Measurements from ENCODE around the gene ARHGAP26. TPM values are rescaled to one million over a fixed set of nuclear protein-coding genes. Genes with fewer than 3 reads are reported as not detected.
A peak's percentile ranks its signal among the peaks of the same experiment; 100 is the strongest.

Gene ARHGAP26
- total RNA-seq, 1 donor from 2014 or later, result 12.7 TPM

GRCh38 chr5:143218517-143219170 is 448.5 kb downstream of the ARHGAP26 start:
- peaks cover 7% of the 10 kb centered on the region for H3K9me3 Mint-ChIP-seq
- DNase-seq, result no peak
- H3K27ac Mint-ChIP-seq, result no peak overlapping the region
- no peaks in the 10 kb centered on the region for H3K27me3 Mint-ChIP-seq
- H3K36me3 Mint-ChIP-seq (ENCODE audit: low read depth), result peaks cover 10% of the 10 kb centered on the region
- no peak overlapping the region for H3K4me3 Mint-ChIP-seq
- H3K4me1 Mint-ChIP-seq, result peaks cover 64% of the 10 kb centered on the region
- intact Hi-C loops (cut with micrococcal nuclease), result loop anchor here (5.0 to 10.0 kb wide), 2 partner anchors 44 to 606 kb away; no protein-coding TSS in a partner anchor

DNA sequence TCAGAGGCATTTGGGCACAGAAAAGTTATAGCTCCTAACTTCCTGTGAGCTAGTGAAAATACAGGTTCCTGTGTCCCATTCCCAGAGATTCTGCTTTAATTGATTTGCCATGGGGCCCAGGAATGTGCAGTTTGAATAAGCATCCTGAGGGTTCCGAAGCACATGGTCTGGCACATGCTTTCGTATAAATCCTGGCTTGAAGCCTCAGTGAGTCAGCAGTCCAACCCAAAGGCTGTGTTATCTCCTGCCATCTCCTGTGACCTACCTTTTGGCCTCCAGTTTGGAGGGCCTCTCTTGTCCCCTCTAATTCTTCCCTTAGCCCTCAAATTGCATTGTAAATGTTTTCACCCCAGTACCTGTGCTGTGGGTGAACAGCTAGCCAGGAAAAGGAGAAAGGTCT is 449.5 kb downstream of the ARHGAP26 start:
- H3K36me3 Mint-ChIP-seq (ENCODE audit: low read depth), result peaks cover 14% of the 10 kb centered on the region
- H3K27me3 Mint-ChIP-seq, result no peaks in the 10 kb centered on the region
- peak overlapping the region; percentile 95 for H3K27ac Mint-ChIP-seq
- DNase-seq, result no peak
- intact Hi-C loops (cut with micrococcal nuclease), result loop anchor here (5.0 to 10.0 kb wide), 3 partner anchors 43 to 605 kb away; no protein-coding TSS in a partner anchor
- peaks cover 7% of the 10 kb centered on the region for H3K9me3 Mint-ChIP-seq
- H3K4me1 Mint-ChIP-seq, result peaks cover 65% of the 10 kb centered on the region
- H3K4me3 Mint-ChIP-seq, result no peak overlapping the region

DNA sequence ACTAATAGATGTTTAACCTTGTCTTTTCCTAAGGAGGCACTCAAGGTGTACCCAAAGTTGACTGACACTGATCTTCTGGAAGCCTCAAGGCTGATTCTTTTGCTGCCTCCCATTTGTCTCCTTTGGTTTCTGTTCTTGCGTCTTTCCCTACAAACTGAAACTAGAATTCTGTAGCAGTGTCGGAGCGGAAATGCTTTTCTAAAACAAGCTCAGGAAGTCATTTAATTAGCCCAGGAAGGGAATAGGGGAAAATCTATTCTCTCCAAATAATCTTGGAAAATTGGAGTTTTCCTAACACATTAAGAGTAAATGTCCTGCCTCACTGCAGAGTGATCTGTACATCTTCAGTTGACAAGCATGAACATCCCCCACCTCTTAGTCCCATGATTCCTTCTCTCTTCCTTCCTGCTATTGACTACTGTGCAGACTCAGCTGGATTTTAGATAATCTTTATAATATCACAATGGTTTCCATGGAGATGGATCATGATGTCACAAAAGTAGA is 450.6 kb downstream of the ARHGAP26 start:
- peaks cover 16% of the 10 kb centered on the region for H3K36me3 Mint-ChIP-seq (ENCODE audit: low read depth)
- intact Hi-C loops (cut with micrococcal nuclease), result loop anchor here (5.0 kb wide), 1 partner anchor 132 kb away; no protein-coding TSS in a partner anchor
- H3K4me1 Mint-ChIP-seq, result peaks cover 63% of the 10 kb centered on the region
- H3K27me3 Mint-ChIP-seq, result no peaks in the 10 kb centered on the region
- no peak for DNase-seq
- peak overlapping the region; percentile 45 for H3K4me3 Mint-ChIP-seq
- peak overlapping the region; percentile 95 for H3K27ac Mint-ChIP-seq
- H3K9me3 Mint-ChIP-seq, result peaks cover 7% of the 10 kb centered on the region

DNA sequence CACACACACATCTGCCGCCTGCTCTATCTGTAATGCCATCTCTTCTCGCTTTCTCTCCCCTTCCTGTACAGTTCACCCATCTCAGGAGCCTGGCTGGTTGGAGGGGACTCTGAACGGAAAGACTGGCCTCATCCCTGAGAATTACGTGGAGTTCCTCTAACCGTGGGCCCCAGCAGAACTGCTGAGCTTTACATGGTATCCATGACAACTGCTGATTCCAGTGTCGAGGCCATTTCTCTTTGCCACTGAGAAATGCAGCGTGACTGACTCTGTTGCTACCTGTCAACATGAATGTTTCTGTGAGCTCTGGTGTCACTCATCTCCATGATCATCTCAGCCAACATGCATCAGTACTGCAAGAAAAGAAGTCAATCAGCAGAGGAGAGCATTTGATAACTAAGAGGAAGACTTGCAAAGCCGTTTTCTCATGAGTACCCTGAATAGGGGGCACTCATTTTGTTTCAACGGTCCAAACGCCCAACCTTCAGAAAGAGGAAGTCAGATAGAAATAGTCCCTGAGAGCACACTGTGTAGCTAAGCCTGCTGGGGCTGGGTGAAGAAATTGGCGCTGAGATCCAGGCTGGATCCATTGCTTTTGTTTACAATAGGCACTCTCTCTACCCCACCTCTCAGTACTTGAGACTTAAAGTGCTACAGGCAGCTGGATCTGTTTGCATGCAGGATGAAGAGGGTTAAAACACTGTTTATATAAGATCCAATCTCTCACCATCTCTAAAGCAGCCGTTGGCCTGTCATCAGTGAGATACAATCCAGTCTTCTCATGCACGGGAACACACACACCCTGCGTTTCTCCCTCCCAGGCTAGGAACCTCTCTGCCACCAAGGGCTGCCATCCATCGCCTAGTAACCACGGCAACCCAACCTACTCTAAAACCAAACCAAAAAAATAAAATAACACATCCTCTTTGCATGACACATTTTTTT is 452.4 kb downstream of the ARHGAP26 start:
- Mint-ChIP-seq H3K27ac (peak overlapping the region; percentile 95), H3K9me3 (peaks cover 7% of the 10 kb centered on the region), H3K27me3 (no peaks in the 10 kb centered on the region), H3K36me3 (ENCODE audit: low read depth) (peaks cover 16% of the 10 kb centered on the region), H3K4me3 (peak overlapping the region; percentile 71), H3K4me1 (peaks cover 56% of the 10 kb centered on the region)
- DNase-seq, result peak; percentile 87
- intact Hi-C loops (cut with micrococcal nuclease), result loop anchor here (1.0 to 5.0 kb wide), 6 partner anchors 8 to 214 kb away; no protein-coding TSS in a partner anchor

DNA sequence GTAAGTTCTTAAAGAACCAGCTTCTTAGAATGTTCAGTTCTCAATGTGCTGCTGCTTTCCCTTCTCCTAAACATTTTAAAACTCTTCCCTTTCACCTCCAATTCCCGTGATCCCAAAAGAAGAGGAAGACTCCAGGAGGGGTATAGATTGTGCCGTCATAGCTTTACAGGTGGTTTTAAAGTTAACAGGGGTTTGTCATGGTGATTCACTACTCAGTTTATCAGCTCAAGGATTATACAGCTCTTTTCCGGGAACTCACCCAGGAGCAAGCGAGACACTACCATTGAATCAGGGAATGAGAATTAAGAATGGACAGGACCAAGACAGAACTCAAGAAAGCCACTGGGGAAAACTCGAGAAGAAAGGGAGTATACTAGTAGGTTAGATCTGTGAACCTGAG is 454.5 kb downstream of the ARHGAP26 start:
- H3K36me3 Mint-ChIP-seq (ENCODE audit: low read depth), result peaks cover 13% of the 10 kb centered on the region
- peaks cover 7% of the 10 kb centered on the region for H3K9me3 Mint-ChIP-seq
- DNase-seq, result no peak
- peaks cover 56% of the 10 kb centered on the region for H3K4me1 Mint-ChIP-seq
- no peak overlapping the region for H3K4me3 Mint-ChIP-seq
- no peak overlapping the region for H3K27ac Mint-ChIP-seq
- H3K27me3 Mint-ChIP-seq, result no peaks in the 10 kb centered on the region
- intact Hi-C loops (cut with micrococcal nuclease), result loop anchor here (5.0 kb wide), 1 partner anchor 128 kb away; no protein-coding TSS in a partner anchor

GRCh38 chr5:143225511-143225910 is 455.3 kb downstream of the ARHGAP26 start:
- Mint-ChIP-seq H3K4me3 (no peak overlapping the region), H3K9me3 (peaks cover 6% of the 10 kb centered on the region), H3K4me1 (peaks cover 59% of the 10 kb centered on the region), H3K36me3 (ENCODE audit: low read depth) (peaks cover 13% of the 10 kb centered on the region), H3K27me3 (no peaks in the 10 kb centered on the region), H3K27ac (peak overlapping the region; percentile 12)
- intact Hi-C loops (cut with micrococcal nuclease), result no loop called here
- no peak for DNase-seq

- no peak for DNase-seq
- H3K4me1 Mint-ChIP-seq, result peaks cover 56% of the 10 kb centered on the region
- H3K9me3 Mint-ChIP-seq, result no peaks in the 10 kb centered on the region
- intact Hi-C loops (cut with micrococcal nuclease), result no loop called here
- H3K4me3 Mint-ChIP-seq, result no peak overlapping the region
- H3K36me3 Mint-ChIP-seq (ENCODE audit: low read depth), result peaks cover 16% of the 10 kb centered on the region
- H3K27ac Mint-ChIP-seq, result no peak overlapping the region
- no peaks in the 10 kb centered on the region for H3K27me3 Mint-ChIP-seq
Measured at GRCh38 chr5:143226361-143226760, 456.2 kb downstream of the ARHGAP26 start.

DNA sequence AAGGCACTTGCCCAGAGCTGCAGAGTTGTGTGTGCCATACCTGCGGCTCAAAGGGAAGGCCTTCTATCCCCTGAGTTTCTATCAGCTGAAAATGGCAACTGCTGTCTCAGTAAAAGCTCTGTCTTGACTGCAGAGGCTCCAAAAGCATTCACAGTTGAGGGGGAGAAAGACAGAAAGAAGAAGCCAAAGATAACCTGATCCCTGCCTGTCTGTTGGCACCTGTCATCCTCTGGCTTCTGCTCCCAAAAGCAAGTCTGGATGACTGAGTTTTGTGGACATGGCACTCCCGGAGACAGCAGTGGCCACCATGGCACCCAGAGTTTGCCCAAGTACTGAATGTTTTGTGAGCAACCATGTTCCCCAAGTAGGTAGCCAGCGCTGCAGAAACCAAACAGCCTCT is 456.7 kb downstream of the ARHGAP26 start:
- H3K27me3 Mint-ChIP-seq, result no peaks in the 10 kb centered on the region
- H3K4me1 Mint-ChIP-seq, result peaks cover 53% of the 10 kb centered on the region
- no peaks in the 10 kb centered on the region for H3K9me3 Mint-ChIP-seq
- H3K27ac Mint-ChIP-seq, result no peak overlapping the region
- no peak for DNase-seq
- peaks cover 16% of the 10 kb centered on the region for H3K36me3 Mint-ChIP-seq (ENCODE audit: low read depth)
- intact Hi-C loops (cut with micrococcal nuclease), result no loop called here
- no peak overlapping the region for H3K4me3 Mint-ChIP-seq

DNA sequence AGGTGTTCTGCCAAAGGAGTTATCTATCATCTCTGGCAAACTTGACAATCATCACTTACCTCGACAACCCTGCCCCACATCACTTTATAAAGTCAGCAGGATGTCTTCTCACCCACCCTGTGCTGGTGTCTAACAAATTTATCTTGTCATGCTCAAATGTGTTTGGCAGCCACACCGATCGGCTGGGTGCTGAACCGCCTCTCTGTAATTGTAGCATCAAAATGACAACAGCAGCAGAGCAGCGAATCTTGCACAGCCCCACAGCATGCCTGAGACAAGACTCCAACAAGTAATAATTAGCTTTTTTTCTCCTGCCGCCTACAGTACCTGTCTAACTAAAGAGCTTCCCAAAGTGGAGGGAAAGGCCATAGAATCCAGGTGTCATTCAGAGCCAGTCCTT is 457.1 kb downstream of the ARHGAP26 start:
- H3K27me3 Mint-ChIP-seq, result no peaks in the 10 kb centered on the region
- intact Hi-C loops (cut with micrococcal nuclease), result no loop called here
- peaks cover 16% of the 10 kb centered on the region for H3K36me3 Mint-ChIP-seq (ENCODE audit: low read depth)
- no peaks in the 10 kb centered on the region for H3K9me3 Mint-ChIP-seq
- no peak overlapping the region for H3K27ac Mint-ChIP-seq
- DNase-seq, result no peak
- H3K4me3 Mint-ChIP-seq, result no peak overlapping the region
- peaks cover 52% of the 10 kb centered on the region for H3K4me1 Mint-ChIP-seq

GRCh38 chr5:143228597-143229293 is 458.6 kb downstream of the ARHGAP26 start:
- intact Hi-C loops (cut with micrococcal nuclease), result no loop called here
- Mint-ChIP-seq H3K36me3 (ENCODE audit: low read depth) (peaks cover 10% of the 10 kb centered on the region), H3K4me3 (peak overlapping the region; percentile 76), H3K9me3 (no peaks in the 10 kb centered on the region), H3K4me1 (peaks cover 38% of the 10 kb centered on the region), H3K27me3 (no peaks in the 10 kb centered on the region), H3K27ac (peak overlapping the region; percentile 89)
- DNase-seq, result no peak

DNA sequence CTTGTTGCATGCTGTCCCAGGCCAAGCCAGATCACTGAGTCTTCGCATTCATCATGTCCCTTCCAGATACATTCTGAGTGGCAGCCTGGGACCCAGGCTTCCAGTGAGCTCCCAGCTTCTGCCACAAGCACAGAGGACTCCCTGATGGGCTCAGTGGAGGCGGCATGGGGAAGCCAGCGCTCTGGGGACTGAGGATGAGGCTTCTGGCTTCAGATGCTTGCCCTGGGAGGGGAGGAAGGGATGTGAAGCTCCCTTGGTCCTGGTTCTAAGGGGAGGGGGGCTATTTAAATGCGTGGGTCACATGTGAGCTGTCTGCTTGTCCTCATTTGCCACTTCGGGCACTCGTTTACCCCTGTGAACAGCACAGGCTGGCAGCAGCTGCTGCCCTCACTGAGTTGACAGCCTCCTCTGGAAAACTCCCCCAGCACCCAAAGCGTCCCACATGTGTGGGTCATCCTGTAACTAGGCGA is 459.3 kb downstream of the ARHGAP26 start:
- Mint-ChIP-seq H3K36me3 (ENCODE audit: low read depth) (peaks cover 6% of the 10 kb centered on the region), H3K9me3 (no peaks in the 10 kb centered on the region), H3K4me3 (peak overlapping the region; percentile 76), H3K4me1 (peaks cover 32% of the 10 kb centered on the region), H3K27me3 (no peaks in the 10 kb centered on the region), H3K27ac (peak overlapping the region; percentile 89)
- intact Hi-C loops (cut with micrococcal nuclease), result no loop called here
- no peak for DNase-seq

DNA sequence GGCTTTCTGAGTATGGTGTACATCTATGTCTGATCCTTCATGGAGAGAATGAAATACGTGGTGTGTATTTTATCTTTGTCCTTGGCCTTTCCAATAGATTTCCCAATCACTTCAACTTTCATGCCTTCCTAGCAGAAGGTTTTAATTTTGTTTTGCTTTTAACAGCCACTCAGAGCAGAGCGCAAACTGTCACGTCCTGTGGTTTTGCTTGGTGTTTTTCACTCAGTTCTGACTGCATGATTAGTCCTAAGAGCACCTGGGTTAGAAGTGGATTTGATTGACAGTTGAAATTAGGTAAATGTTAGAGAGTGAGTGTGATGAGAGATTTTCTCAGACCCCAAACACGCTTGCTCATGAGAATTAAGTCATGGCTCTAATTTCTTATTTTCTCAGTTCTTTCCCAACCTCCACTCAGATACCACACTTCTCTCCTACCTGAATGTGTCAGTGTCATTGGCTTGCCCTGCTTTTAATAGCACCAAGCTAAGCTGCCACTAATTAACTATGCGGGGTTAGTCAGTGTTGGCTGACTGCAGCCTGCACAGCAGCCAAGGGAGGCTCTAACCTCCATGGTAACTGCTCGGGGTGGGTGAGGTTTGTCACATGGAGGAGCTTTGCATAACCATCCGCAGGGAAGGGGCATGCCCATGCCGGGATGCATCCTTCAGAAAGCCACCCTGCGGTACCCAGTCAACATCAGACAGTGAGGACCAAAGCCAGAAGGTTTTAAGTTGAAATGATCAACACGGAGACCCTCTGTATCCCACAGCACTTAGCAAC is 459.9 kb downstream of the ARHGAP26 start:
- Mint-ChIP-seq H3K27me3 (no peaks in the 10 kb centered on the region), H3K4me3 (peak overlapping the region; percentile 76), H3K36me3 (ENCODE audit: low read depth) (peaks cover 2% of the 10 kb centered on the region), H3K4me1 (peaks cover 32% of the 10 kb centered on the region), H3K27ac (peak overlapping the region; percentile 89), H3K9me3 (no peaks in the 10 kb centered on the region)
- DNase-seq, result peak; percentile 87
- intact Hi-C loops (cut with micrococcal nuclease), result loop anchor here (1.0 kb wide), 1 partner anchor 8 kb away; no protein-coding TSS in a partner anchor

GRCh38 chr5:143230676-143230996 is 460.5 kb downstream of the ARHGAP26 start:
- peaks cover 32% of the 10 kb centered on the region for H3K4me1 Mint-ChIP-seq
- H3K27me3 Mint-ChIP-seq, result no peaks in the 10 kb centered on the region
- H3K9me3 Mint-ChIP-seq, result no peaks in the 10 kb centered on the region
- H3K27ac Mint-ChIP-seq, result peak overlapping the region; percentile 89
- DNase-seq, result no peak
- H3K4me3 Mint-ChIP-seq, result no peak overlapping the region
- peaks cover 2% of the 10 kb centered on the region for H3K36me3 Mint-ChIP-seq (ENCODE audit: low read depth)
- intact Hi-C loops (cut with micrococcal nuclease), result loop anchor here (1.0 kb wide), 1 partner anchor 8 kb away; no protein-coding TSS in a partner anchor

Data from activated CD4-positive, alpha-beta T cell treated with anti-CD3 and anti-CD28 coated beads, Interleukin-2, amount 10 ng/mL, durations not matched to agents 24 days and 14 days (primary cell).